Left ventricle myocardium inferior (tissue), 1 donor: Measurements from ENCODE around the gene CENPN. TPM values are rescaled to one million over a fixed set of nuclear protein-coding genes. Genes with fewer than 3 reads are reported as not detected.

Experiments
- DNase-seq: peaks from one replicate; pipeline ENCODE4 v3.0.0-alpha.2; 2020
- H3K27ac ChIP-seq: fragments of 200-600 bp; replicated peaks from 2 replicates; pipeline ENCODE4 v1.8.0; 2021
- H3K27me3 ChIP-seq: fragments of 200-600 bp; 2 replicates; pipeline ENCODE4 v1.8.0; 2021; ENCODE audit warnings: low read depth
- H3K36me3 ChIP-seq: fragments of 200-600 bp; 2 replicates; pipeline ENCODE4 v1.8.0; 2021
- H3K4me1 ChIP-seq: fragments of 200-600 bp; 2 replicates; pipeline ENCODE4 v1.8.0; 2021
- H3K4me3 ChIP-seq: fragments of 200-600 bp; 2 replicates; pipeline ENCODE4 v1.8.0; 2021; ENCODE audit warnings: mild to moderate bottlenecking, moderate library complexity
- H3K9me3 ChIP-seq: fragments of 200-600 bp; replicated peaks from 2 replicates; pipeline ENCODE4 v1.8.0; 2021
- CTCF ChIP-seq: fragments of 200-600 bp; IDR thresholded peaks from 2 replicates; pipeline ENCODE4 v1.8.0; 2021; ENCODE audit warnings: antibody characterized with exemption, mild to moderate bottlenecking, borderline replicate concordance
- intact Hi-C: fragments of 100-400 bp; cut with micrococcal nuclease; formaldehyde crosslinking; loops from one replicate; pipeline ENCODE4 v1.11.0; 2022
- total RNA-seq: library from RNA; stranded (reverse); fragmentation: NEBNext Ultra II Directional; extraction: Animal tissue kit (Norgen Biotek cat#: 25700); gene quantifications from one replicate; pipeline ENCODE4 v1.2.1, GENCODE V29; 2021
- donor health status: DM: no; HTN: yes; CAD: no; lungs with severe emphysema.

CENPN gene
- total RNA-seq, 1 donor from 2014 or later = 7.9 TPM

- Histone ChIP-seq H3K9me3 (no peaks in the 10 kb centered on the region), H3K27ac (no peak overlapping the region), H3K27me3 (no peaks in the 10 kb centered on the region), H3K4me1 (no peaks in the 10 kb centered on the region), H3K4me3 (no peak overlapping the region), H3K36me3 (peaks cover 5% of the 10 kb centered on the region)
- DNase-seq = no peak
- intact Hi-C loops = loop anchor here (10.0 kb wide), 1 partner anchor 705 kb away; no protein-coding TSS in a partner anchor
- no peak for TF ChIP-seq CTCF
Measured at GRCh38 chr16:81029930-81030604, 23.1 kb downstream of the CENPN start.

- intact Hi-C loops = loop anchor here (10.0 kb wide), 1 partner anchor 699 kb away; no protein-coding TSS in a partner anchor
- peak within 1 kb of the TSS; percentile 89 for H3K27ac ChIP-seq
- H3K4me3 ChIP-seq = peak within 1 kb of the TSS; percentile 77
- H3K27me3 ChIP-seq = no peaks in the 10 kb centered on the region
- peaks cover 47% of the 10 kb centered on the region for H3K4me1 ChIP-seq
- no peaks in the 10 kb centered on the region for H3K36me3 ChIP-seq
- DNase-seq = peak; percentile 87
- peak; percentile 95 for TF ChIP-seq CTCF
- H3K9me3 ChIP-seq = no peaks in the 10 kb centered on the region
Measured at GRCh38 chr16:81035398-81035974, 28.5 kb downstream of the CENPN start, which contains the start of gene ATMIN. Gene ATMIN (plus strand): TSS chr16:81035842. CDS start chr16:81035871, 29 bp downstream.

- peak; percentile 20 for DNase-seq
- no peaks in the 10 kb centered on the region for H3K9me3 ChIP-seq
- H3K27me3 ChIP-seq = no peaks in the 10 kb centered on the region
- H3K27ac ChIP-seq = peak overlapping the region; percentile 89
- H3K4me3 ChIP-seq = peak overlapping the region; percentile 77
- TF ChIP-seq CTCF = peak; percentile 13
- intact Hi-C loops = loop anchor here (10.0 kb wide), 1 partner anchor 699 kb away; no protein-coding TSS in a partner anchor
- H3K4me1 ChIP-seq = peaks cover 47% of the 10 kb centered on the region
- no peaks in the 10 kb centered on the region for H3K36me3 ChIP-seq
Measured at GRCh38 chr16:81035975-81036750, 29.1 kb downstream of the CENPN start.

GRCh38 chr16:81036751-81037350, 29.8 kb downstream of the CENPN start:
- peak overlapping the region; percentile 89 for H3K27ac ChIP-seq
- TF ChIP-seq CTCF = no peak
- DNase-seq = no peak
- peaks cover 47% of the 10 kb centered on the region for H3K4me1 ChIP-seq
- intact Hi-C loops = loop anchor here (10.0 kb wide), 1 partner anchor 698 kb away; no protein-coding TSS in a partner anchor
- H3K9me3 ChIP-seq = no peaks in the 10 kb centered on the region
- H3K4me3 ChIP-seq = peak overlapping the region; percentile 77
- H3K27me3 ChIP-seq = no peaks in the 10 kb centered on the region
- peaks cover 6% of the 10 kb centered on the region for H3K36me3 ChIP-seq

- Histone ChIP-seq H3K4me1 (peaks cover 47% of the 10 kb centered on the region), H3K27me3 (no peaks in the 10 kb centered on the region), H3K27ac (no peak overlapping the region), H3K9me3 (no peaks in the 10 kb centered on the region), H3K4me3 (no peak overlapping the region), H3K36me3 (peaks cover 39% of the 10 kb centered on the region)
- DNase-seq = no peak
- TF ChIP-seq CTCF = no peak
- intact Hi-C loops = no loop called here
Measured at GRCh38 chr16:81040131-81040530, 33.1 kb downstream of the CENPN start.
